Thyroid gland (tissue), 4 donors: ENCODE measurements around the gene GAREM1.

Experiments used
- POLR2A ChIP-seq, 2 donors: fragments of 450-650 bp; IDR thresholded peaks; one replicate each; pipeline ENCODE4 v1.6.1; 2017; ENCODE audit warnings: antibody characterized with exemption in 2 of 2, mild to moderate bottlenecking in 2 of 2, moderate library complexity in 1 of 2
- TF ChIP-seq, protein P1 (sequence below), 6 experiments: fragments of 200-600 bp in 3 of 6; fragments of 450-650 bp in 3 of 6; sonication (generic) in 3 of 6; IDR thresholded peaks; one replicate each; pipeline ENCODE4 v1.5.1; 2016 to 2019; ENCODE audit warnings: antibody characterized with exemption in 6 of 6, mild to moderate bottlenecking in 2 of 6, inconsistent platforms in 1 of 6, moderate library complexity in 1 of 6

DNA sequence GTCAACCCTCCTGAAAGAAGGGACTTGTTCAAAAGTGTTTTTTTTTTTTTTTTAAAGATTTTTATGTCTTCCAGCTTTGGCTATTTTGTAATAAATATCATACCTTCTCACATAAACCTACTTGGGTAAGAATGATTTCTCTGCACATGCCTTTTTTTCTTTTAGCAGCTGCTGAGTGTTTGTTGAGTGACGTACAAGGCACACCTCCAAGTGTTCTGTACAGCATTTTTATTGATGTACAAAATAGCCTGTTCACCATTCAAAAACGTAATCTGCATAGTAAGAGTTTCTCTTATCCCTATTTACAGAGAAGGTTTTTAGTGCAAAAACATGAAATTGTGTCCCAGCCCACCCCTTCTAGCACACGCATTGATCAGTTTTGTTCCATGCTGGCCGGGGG lies 203.2 kb downstream of the GAREM1 start:
- TF ChIP-seq POLR2A (IDR thresholded peaks at IDR 0.05) = no peak
- TF ChIP-seq, protein P1, sequence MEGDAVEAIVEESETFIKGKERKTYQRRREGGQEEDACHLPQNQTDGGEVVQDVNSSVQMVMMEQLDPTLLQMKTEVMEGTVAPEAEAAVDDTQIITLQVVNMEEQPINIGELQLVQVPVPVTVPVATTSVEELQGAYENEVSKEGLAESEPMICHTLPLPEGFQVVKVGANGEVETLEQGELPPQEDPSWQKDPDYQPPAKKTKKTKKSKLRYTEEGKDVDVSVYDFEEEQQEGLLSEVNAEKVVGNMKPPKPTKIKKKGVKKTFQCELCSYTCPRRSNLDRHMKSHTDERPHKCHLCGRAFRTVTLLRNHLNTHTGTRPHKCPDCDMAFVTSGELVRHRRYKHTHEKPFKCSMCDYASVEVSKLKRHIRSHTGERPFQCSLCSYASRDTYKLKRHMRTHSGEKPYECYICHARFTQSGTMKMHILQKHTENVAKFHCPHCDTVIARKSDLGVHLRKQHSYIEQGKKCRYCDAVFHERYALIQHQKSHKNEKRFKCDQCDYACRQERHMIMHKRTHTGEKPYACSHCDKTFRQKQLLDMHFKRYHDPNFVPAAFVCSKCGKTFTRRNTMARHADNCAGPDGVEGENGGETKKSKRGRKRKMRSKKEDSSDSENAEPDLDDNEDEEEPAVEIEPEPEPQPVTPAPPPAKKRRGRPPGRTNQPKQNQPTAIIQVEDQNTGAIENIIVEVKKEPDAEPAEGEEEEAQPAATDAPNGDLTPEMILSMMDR (IDR thresholded peaks at IDR 0.05) = no peak
